Measurements from ENCODE around the gene NEURL4. TPM values are rescaled to one million over a fixed set of nuclear protein-coding genes. Genes with fewer than 3 reads are reported as not detected.
A peak's percentile ranks its signal among the peaks of the same experiment; 100 is the strongest.

Gene NEURL4
- total and polyA plus RNA-seq, 4 donors: 0.76 to 14.2 (median 7.3) TPM

DNA sequence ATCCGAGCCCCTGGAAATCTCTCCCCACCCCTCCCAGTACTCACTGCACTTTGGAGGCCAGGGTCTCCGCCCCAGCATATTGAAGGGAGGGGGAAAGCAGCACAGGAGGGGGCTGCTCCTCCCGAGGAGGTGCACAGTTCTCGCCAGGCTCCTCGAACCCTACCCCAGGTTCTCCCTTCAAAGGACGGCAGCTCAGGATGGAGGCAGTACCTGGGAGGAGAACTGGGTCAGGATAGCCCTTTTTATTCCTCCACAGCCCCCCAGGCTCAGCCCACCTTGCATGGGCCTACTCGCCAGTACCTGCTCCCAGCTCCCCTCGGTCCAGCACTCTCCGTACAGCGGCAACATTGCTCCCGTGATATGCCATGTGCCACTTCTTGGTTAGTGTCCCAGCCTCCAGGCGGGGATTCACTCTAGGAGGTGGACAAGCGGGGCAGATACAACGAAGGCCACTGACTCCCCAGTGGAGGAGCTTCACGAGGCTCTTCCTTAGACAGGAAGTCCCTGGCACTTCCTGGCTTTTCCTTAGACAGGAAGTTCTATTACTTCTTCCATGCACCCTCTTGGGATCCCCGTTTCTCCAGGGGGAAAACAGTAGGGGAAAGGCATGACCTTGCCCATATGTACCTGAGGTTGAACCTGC lies 11.9 kb downstream of the NEURL4 start (continued):
- TF ChIP-seq, protein P1, sequence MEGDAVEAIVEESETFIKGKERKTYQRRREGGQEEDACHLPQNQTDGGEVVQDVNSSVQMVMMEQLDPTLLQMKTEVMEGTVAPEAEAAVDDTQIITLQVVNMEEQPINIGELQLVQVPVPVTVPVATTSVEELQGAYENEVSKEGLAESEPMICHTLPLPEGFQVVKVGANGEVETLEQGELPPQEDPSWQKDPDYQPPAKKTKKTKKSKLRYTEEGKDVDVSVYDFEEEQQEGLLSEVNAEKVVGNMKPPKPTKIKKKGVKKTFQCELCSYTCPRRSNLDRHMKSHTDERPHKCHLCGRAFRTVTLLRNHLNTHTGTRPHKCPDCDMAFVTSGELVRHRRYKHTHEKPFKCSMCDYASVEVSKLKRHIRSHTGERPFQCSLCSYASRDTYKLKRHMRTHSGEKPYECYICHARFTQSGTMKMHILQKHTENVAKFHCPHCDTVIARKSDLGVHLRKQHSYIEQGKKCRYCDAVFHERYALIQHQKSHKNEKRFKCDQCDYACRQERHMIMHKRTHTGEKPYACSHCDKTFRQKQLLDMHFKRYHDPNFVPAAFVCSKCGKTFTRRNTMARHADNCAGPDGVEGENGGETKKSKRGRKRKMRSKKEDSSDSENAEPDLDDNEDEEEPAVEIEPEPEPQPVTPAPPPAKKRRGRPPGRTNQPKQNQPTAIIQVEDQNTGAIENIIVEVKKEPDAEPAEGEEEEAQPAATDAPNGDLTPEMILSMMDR (IDR thresholded peaks at IDR 0.05; ENCODE audit: low read depth, low read length, missing input control): no peak
- TF ChIP-seq HNF4A (conservative IDR thresholded peaks at IDR 0.05): no peak

DNA sequence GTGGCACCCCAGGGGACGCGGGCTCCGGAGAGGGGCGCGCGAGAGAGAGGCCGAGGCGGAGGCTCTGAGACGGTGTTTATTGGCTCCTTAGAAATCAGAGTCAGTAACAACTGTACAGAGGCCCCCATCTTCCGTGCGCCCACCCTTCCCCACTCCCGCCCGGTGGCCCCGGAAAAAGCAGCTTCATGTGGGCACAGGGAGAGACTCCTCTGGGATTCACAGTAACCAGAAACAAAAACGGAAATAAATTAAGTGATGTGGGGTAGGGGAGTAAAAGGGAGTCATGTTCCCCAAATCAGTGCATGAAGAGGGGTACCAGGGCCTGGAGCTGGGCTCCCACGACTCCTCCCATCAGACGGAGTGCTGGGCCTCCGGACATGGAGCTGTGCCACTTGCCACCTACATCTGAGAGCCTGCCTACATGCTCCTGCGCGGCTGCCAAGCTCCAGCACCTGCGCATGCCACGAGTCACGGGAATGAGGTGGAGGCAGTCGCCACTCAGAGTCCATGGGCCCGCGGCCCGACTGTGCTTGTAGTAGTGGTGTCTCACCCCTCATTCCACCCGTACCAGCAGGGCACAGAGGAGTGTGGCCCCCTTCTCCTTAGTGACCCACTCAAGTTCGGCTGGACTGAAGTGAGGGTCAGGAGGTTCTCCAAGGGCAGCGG lies 13.4 kb downstream of the NEURL4 start:
- H3K36me3 ChIP-seq (ENCODE audit: control insufficient read depth in 4 of 4, insufficient read depth in 3 of 4, low read depth in 1 of 4, low read length in 3 of 4): peaks cover 17 to 52% (median 39%) of the 10 kb centered on the region in 4 donors
- H3K27ac ChIP-seq (ENCODE audit: low read depth in 1 of 2, low read length in 2 of 2): peak overlapping the region; percentile 78 to 84
- H3K9ac ChIP-seq (ENCODE audit: low read depth in 1 of 2, low read length in 2 of 2): peak overlapping the region; percentile 21 to 68
- DNase-seq (ENCODE audit: low spot score): no peak
- peaks cover 7 to 40% (median 25%) of the 10 kb centered on the region in 4 donors for H3K4me1 ChIP-seq (ENCODE audit: control insufficient read depth in 4 of 4, insufficient read depth in 4 of 4, low read length in 3 of 4)
- H3K27me3 ChIP-seq (ENCODE audit: control insufficient read depth in 4 of 4, insufficient read depth in 4 of 4, low read length in 3 of 4): no peaks in the 10 kb centered on the region
- TF ChIP-seq GABPA (IDR thresholded peaks at IDR 0.05 in 1 of 2, conservative IDR thresholded peaks at IDR 0.05 in 1 of 2) (no peak), FOXA1 (IDR thresholded peaks at IDR 0.05) (no peak), YY1 (IDR thresholded peaks at IDR 0.05) (no peak), HNF4A (conservative IDR thresholded peaks at IDR 0.05) (no peak), JUND (IDR thresholded peaks at IDR 0.05) (no peak)
- TF ChIP-seq, protein P2, sequence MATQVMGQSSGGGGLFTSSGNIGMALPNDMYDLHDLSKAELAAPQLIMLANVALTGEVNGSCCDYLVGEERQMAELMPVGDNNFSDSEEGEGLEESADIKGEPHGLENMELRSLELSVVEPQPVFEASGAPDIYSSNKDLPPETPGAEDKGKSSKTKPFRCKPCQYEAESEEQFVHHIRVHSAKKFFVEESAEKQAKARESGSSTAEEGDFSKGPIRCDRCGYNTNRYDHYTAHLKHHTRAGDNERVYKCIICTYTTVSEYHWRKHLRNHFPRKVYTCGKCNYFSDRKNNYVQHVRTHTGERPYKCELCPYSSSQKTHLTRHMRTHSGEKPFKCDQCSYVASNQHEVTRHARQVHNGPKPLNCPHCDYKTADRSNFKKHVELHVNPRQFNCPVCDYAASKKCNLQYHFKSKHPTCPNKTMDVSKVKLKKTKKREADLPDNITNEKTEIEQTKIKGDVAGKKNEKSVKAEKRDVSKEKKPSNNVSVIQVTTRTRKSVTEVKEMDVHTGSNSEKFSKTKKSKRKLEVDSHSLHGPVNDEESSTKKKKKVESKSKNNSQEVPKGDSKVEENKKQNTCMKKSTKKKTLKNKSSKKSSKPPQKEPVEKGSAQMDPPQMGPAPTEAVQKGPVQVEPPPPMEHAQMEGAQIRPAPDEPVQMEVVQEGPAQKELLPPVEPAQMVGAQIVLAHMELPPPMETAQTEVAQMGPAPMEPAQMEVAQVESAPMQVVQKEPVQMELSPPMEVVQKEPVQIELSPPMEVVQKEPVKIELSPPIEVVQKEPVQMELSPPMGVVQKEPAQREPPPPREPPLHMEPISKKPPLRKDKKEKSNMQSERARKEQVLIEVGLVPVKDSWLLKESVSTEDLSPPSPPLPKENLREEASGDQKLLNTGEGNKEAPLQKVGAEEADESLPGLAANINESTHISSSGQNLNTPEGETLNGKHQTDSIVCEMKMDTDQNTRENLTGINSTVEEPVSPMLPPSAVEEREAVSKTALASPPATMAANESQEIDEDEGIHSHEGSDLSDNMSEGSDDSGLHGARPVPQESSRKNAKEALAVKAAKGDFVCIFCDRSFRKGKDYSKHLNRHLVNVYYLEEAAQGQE (IDR thresholded peaks at IDR 0.05): no peak
- 41% methylated on average over 30 of the region's 30 CpGs for WGBS
- peak overlapping the region; percentile 66 to 88 (median 76) for H3K4me3 ChIP-seq (ENCODE audit: low read depth in 1 of 3, low read length in 3 of 3)
- no peaks in the 10 kb centered on the region for H3K9me3 ChIP-seq (ENCODE audit: control insufficient read depth in 4 of 4, low read length in 3 of 4)

DNA sequence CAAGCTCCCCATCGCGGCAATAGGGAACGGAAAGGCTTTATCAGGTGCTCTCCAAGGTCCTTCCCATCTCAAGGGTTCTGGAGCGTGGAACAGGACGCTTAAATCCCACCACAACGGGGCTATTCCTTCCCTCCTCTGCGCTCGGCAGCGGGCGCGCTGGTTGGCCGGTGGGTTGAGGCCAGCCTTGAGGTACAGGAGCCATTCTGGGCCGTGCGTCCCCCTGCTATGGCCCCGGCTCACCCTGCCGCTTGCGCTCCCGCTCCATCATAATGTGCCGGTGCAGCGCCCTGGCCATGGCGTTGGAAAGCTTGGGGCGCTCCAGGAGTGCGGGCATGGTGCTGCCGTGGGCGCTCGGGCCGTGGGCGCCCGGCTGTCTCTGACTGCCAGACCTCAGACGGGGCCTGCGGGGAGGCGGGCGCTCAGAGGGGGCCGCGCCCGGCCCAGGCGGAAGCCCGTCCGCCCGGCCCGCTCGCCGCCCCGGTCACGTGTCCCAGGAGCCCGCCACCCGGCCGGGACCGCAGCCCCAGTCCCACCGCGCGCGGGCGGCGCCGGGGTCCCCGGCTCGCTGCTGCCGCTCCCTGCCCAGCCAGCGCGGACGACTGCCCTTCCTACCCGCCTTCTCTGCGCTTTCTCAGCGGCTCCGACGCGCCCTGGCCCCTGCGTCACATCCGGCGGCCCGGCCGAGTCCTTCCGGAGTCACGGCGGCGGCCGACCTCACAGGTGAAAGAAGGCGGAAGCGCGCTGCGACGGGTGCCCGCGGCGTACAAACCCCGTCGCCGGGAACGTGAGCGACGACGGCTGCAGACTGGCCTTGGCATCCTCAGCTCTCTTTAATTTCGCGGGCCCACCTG lies 14.2 kb downstream of the NEURL4 start, which contains the start of gene GPS2:
Gene GPS2 (minus strand): TSS at position 642 of the 851 bp plus-strand sequence. CDS start 308 bp downstream, at position 334.
- DNase-seq (ENCODE audit: low spot score): peak; percentile 94
- Histone ChIP-seq H3K36me3 (ENCODE audit: control insufficient read depth in 4 of 4, insufficient read depth in 3 of 4, low read depth in 1 of 4, low read length in 3 of 4) (peaks cover 20 to 56% (median 44%) of the 10 kb centered on the region in 4 donors), H3K9ac (ENCODE audit: low read depth in 1 of 2, low read length in 2 of 2) (peak within 1 kb of the TSS; percentile 21 to 68), H3K9me3 (ENCODE audit: control insufficient read depth in 4 of 4, low read length in 3 of 4) (no peaks in the 10 kb centered on the region), H3K4me3 (ENCODE audit: low read depth in 1 of 3, low read length in 3 of 3) (peak within 1 kb of the TSS; percentile 66 to 88 (median 76)), H3K27ac (ENCODE audit: low read depth in 1 of 2, low read length in 2 of 2) (peak within 1 kb of the TSS; percentile 78 to 84), H3K27me3 (ENCODE audit: control insufficient read depth in 4 of 4, insufficient read depth in 4 of 4, low read length in 3 of 4) (no peaks in the 10 kb centered on the region), H3K4me1 (ENCODE audit: control insufficient read depth in 4 of 4, insufficient read depth in 4 of 4, low read length in 3 of 4) (peaks cover 7 to 46% (median 28%) of the 10 kb centered on the region in 4 donors)
- TF ChIP-seq, protein P2 (IDR thresholded peaks at IDR 0.05): peak; percentile 97
- no peak for TF ChIP-seq HNF4A (conservative IDR thresholded peaks at IDR 0.05)
- TF ChIP-seq EGR1 (IDR thresholded peaks at IDR 0.05; ENCODE audit: low read depth in 2 of 2): peak in 1 of 2 donors; percentile 42
- peak; percentile 72 for TF ChIP-seq YY1 (IDR thresholded peaks at IDR 0.05)
- TF ChIP-seq FOXA2 (IDR thresholded peaks at IDR 0.05): no peak
- peak; percentile 87 to 96 for TF ChIP-seq GABPA (IDR thresholded peaks at IDR 0.05 in 1 of 2, conservative IDR thresholded peaks at IDR 0.05 in 1 of 2)
- WGBS: under 1% methylated on average over 95 of the region's 95 CpGs

All from liver (tissue), 9 donors.